Loucy (cell line): ENCODE data around the gene BCAP31.

Source experiments
- H2AFZ ChIP-seq: fragments of 200-600 bp; sonication (generic); 2 replicates; pipeline ENCODE4 v1.6.0; 2016; ENCODE audit warnings: antibody characterized with exemption, mild to moderate bottlenecking, low read length, moderate library complexity
- H3F3A ChIP-seq: fragments of 200-600 bp; 2 replicates; pipeline ENCODE4 v1.6.0; 2016; ENCODE audit warnings: antibody characterized with exemption, low read depth, mild to moderate bottlenecking
- H3K27me3 ChIP-seq: fragments of 200-600 bp; sonication (generic); 2 replicates; pipeline ENCODE4 v1.6.1; 2014; ENCODE audit warnings: low read length, mild to moderate bottlenecking; ENCODE audit not compliant: insufficient read depth, poor library complexity, severe bottlenecking
- H3K36me3 ChIP-seq: fragments of 200-600 bp; sonication (generic); 2 replicates; pipeline ENCODE4 v1.6.1; 2016; ENCODE audit warnings: low read length; ENCODE audit not compliant: insufficient read depth
- H3K4me1 ChIP-seq: fragments of 200-600 bp; sonication (generic); 2 replicates; pipeline ENCODE4 v1.5.1; 2014; ENCODE audit warnings: low read length, mild to moderate bottlenecking; ENCODE audit not compliant: insufficient read depth, poor library complexity, severe bottlenecking
- H3K4me2 ChIP-seq: fragments of 200-600 bp; sonication (generic); 2 replicates; pipeline ENCODE4 v1.6.0; 2014; ENCODE audit warnings: antibody characterized with exemption, low read length, low read depth, mild to moderate bottlenecking; ENCODE audit not compliant: poor library complexity, severe bottlenecking
- H3K4me3 ChIP-seq: fragments of 200-600 bp; sonication (generic); 2 replicates; pipeline ENCODE4 v1.5.1; 2014; ENCODE audit warnings: low read length, mild to moderate bottlenecking, mixed read lengths; ENCODE audit not compliant: poor library complexity, severe bottlenecking
- H3K79me2 ChIP-seq: fragments of 200-600 bp; sonication (generic); 2 replicates; pipeline ENCODE4 v1.6.1; 2014; ENCODE audit warnings: low read length; ENCODE audit not compliant: insufficient read depth
- H3K9ac ChIP-seq: fragments of 200-600 bp; sonication (generic); 2 replicates; pipeline ENCODE4 v1.6.0; 2014; ENCODE audit warnings: mild to moderate bottlenecking, low read depth, low read length, moderate library complexity; ENCODE audit not compliant: poor library complexity, severe bottlenecking
- H3K9me2 ChIP-seq: fragments of 200-600 bp; sonication (generic); replicated peaks from 2 replicates; pipeline ENCODE4 v1.6.1; 2016; ENCODE audit warnings: low read depth, low read length, mixed read lengths
- H3K9me3 ChIP-seq: fragments of 200-600 bp; sonication (generic); 2 replicates; pipeline ENCODE4 v1.6.1; 2014; ENCODE audit warnings: mild to moderate bottlenecking, antibody characterized with exemption, low read length, low read depth; ENCODE audit not compliant: insufficient read depth
- H4K20me1 ChIP-seq: fragments of 200-600 bp; sonication (generic); 2 replicates; pipeline ENCODE4 v1.6.0; 2014; ENCODE audit warnings: antibody characterized with exemption, low read length, mild to moderate bottlenecking; ENCODE audit not compliant: insufficient read depth, poor library complexity, severe bottlenecking
- EZH2phosphoT487 ChIP-seq: fragments of 200-600 bp; IDR thresholded peaks from 2 replicates; pipeline ENCODE4 v1.6.1; 2018; ENCODE audit warnings: antibody characterized with exemption, mild to moderate bottlenecking, moderate library complexity, borderline replicate concordance
- TF ChIP-seq, protein P1 (sequence below): fragments of 200-600 bp; sonication (generic); conservative IDR thresholded peaks from 2 replicates; pipeline ENCODE4 v1.5.1; 2014; ENCODE audit warnings: mild to moderate bottlenecking, antibody characterized with exemption, low read length

BCAP31 gene

DNA sequence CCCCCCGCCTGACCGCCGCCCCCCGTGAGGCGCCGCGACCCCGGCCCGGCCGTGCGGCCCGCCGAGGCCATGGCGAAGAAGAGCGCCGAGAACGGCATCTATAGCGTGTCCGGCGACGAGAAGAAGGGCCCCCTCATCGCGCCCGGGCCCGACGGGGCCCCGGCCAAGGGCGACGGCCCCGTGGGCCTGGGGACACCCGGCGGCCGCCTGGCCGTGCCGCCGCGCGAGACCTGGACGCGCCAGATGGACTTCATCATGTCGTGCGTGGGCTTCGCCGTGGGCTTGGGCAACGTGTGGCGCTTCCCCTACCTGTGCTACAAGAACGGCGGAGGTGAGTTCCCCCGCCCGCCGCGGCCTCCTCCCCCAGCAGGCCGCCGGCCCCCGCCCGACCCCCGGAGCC, 35.7 kb downstream of the BCAP31 start:
- no peaks in the 10 kb centered on the region for H3K4me1 ChIP-seq
- no peaks in the 10 kb centered on the region for H3K36me3 ChIP-seq
- no peak overlapping the region for H3K9ac ChIP-seq
- no peaks in the 10 kb centered on the region for H3K9me3 ChIP-seq
- H3K9me2 ChIP-seq, result no peaks in the 10 kb centered on the region
- H2AFZ ChIP-seq, result no peak overlapping the region
- TF ChIP-seq EZH2phosphoT487, result no peak
- TF ChIP-seq, protein P1, sequence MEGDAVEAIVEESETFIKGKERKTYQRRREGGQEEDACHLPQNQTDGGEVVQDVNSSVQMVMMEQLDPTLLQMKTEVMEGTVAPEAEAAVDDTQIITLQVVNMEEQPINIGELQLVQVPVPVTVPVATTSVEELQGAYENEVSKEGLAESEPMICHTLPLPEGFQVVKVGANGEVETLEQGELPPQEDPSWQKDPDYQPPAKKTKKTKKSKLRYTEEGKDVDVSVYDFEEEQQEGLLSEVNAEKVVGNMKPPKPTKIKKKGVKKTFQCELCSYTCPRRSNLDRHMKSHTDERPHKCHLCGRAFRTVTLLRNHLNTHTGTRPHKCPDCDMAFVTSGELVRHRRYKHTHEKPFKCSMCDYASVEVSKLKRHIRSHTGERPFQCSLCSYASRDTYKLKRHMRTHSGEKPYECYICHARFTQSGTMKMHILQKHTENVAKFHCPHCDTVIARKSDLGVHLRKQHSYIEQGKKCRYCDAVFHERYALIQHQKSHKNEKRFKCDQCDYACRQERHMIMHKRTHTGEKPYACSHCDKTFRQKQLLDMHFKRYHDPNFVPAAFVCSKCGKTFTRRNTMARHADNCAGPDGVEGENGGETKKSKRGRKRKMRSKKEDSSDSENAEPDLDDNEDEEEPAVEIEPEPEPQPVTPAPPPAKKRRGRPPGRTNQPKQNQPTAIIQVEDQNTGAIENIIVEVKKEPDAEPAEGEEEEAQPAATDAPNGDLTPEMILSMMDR, result no peak
- H3F3A ChIP-seq, result no peaks in the 10 kb centered on the region
- no peak overlapping the region for H3K4me2 ChIP-seq
- no peaks in the 10 kb centered on the region for H3K79me2 ChIP-seq
- no peaks in the 10 kb centered on the region for H3K27me3 ChIP-seq
- no peak overlapping the region for H3K4me3 ChIP-seq
- no peaks in the 10 kb centered on the region for H4K20me1 ChIP-seq

- Histone ChIP-seq H3K4me3 (no peak overlapping the region), H3K9ac (no peak overlapping the region)
- no peak for TF ChIP-seq EZH2phosphoT487
- TF ChIP-seq, protein P1, result no peak
These were observed 36.1 kb downstream of the BCAP31 start for GRCh38 chrX:153688071-153688470.

DNA sequence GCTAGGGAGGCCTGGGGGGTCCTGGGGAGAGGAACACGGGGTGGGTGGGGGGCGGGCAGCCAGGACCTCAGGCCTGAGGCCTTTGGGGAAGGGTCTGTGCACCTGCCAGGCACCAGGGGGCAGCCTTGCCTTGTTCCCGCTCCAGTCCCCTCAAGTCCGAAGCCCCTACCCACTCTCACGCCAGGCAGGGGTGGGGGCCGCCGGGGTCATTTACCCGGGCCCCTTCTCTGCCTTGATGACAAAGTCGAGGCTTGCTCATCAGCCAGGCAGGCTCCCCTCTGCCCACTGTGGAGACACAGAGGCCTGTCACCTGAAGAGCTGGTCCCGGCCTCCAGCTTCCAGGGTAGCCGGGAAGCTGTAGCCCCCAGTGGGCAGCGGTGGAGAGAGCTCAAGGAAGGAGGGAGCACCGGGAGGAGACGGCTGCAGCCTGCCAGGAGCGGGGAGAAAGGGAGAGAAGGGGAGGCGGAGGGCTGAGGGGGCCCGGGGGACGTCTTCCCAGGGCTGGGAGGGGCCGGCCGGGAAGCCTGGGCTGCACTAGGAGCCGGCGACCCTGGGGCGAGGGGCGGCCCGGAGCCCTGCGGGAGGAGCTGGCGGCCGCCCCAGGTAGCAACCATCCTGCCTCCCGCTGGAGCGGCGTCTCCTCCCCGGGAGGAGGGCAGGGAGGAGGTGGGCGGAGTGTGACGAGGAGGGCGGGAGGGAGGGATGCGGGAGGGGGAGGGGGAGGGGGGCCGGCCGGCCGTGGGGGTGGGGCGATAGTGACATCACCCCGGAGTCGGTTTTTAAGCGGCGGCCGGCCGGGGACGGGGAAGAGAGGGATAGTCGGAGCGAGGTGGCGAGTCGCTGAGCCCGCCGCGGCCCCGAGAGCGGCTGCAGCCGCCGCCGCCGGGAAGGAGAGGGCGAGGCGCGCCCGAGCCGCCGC, 36.8 kb downstream of the BCAP31 start, which contains the start of gene SLC6A8:
Gene SLC6A8 (plus strand): TSS at position 806 of the 919 bp plus-strand sequence. CDS start 649 bp downstream, outside the sequence.
- Histone ChIP-seq H3K9me3 (no peaks in the 10 kb centered on the region), H3K79me2 (no peaks in the 10 kb centered on the region), H3K4me1 (no peaks in the 10 kb centered on the region), H3F3A (no peaks in the 10 kb centered on the region), H4K20me1 (no peaks in the 10 kb centered on the region), H3K36me3 (no peaks in the 10 kb centered on the region), H3K27me3 (no peaks in the 10 kb centered on the region), H3K9ac (no peak within 1 kb of the TSS), H3K4me2 (peak within 1 kb of the TSS; percentile 70), H2AFZ (no peak within 1 kb of the TSS; the same call in 1 of the 2 replicates), H3K4me3 (peak within 1 kb of the TSS; percentile 63), H3K9me2 (no peaks in the 10 kb centered on the region)
- TF ChIP-seq, protein P1, result peak; percentile 44
- no peak for TF ChIP-seq EZH2phosphoT487

More at GRCh38 chrX:153688071-153688470, 36.1 kb downstream of the BCAP31 start:
- Histone ChIP-seq H4K20me1 (no peaks in the 10 kb centered on the region), H2AFZ (no peak overlapping the region), H3K9me3 (no peaks in the 10 kb centered on the region), H3F3A (no peaks in the 10 kb centered on the region), H3K36me3 (no peaks in the 10 kb centered on the region), H3K27me3 (no peaks in the 10 kb centered on the region), H3K79me2 (no peaks in the 10 kb centered on the region), H3K4me2 (no peak overlapping the region), H3K9me2 (no peaks in the 10 kb centered on the region), H3K4me1 (no peaks in the 10 kb centered on the region)
